GM12878 (cell line): Measurements from ENCODE around the gene UQCC2. TPM values are rescaled to one million over a fixed set of nuclear protein-coding genes. Genes with fewer than 3 reads are reported as not detected.

ENCODE experiments used
- ATAC-seq: fragments of 200-7000 bp; cut with Tn5 transposase; 3 replicates; pipeline ENCODE4 v1.9.1; 2020; ENCODE audit warnings: mild to moderate bottlenecking, moderate library complexity
- BruUV-seq: library from RNA; stranded (reverse); fragments of 400-500 nt; replicated peaks from 2 replicates; lab custom pipeline; 2021; lab: Mats Ljungman, UMichigan
- CTCF ChIA-PET: fragments of 300-600 bp; sonication (Branson Sonifier 250); formaldehyde crosslinking; extraction: SDS; loops from one replicate; lab custom pipeline; 2021; ENCODE audit warnings: inconsistent platforms; lab: Yijun Ruan, JAX
- POLR2A ChIA-PET: fragments of 350-600 bp; formaldehyde crosslinking; extraction: SDS; loops from one replicate; lab custom pipeline; 2021; ENCODE audit warnings: inconsistent platforms; lab: Charles Lee
- RAD21 ChIA-PET: fragments of 300-600 bp; sonication (Branson Sonifier 250); formaldehyde crosslinking; loops from one replicate; lab custom pipeline; 2023; ENCODE audit warnings: antibody characterized with exemption; ENCODE audit not compliant: unreplicated experiment; lab: Charles Lee
- SMC1A ChIA-PET: fragments of 300-600 bp; sonication (Branson Sonifier 250); formaldehyde crosslinking; loops from one replicate; lab custom pipeline; 2023; ENCODE audit not compliant: unreplicated experiment, uncharacterized antibody; lab: Charles Lee
- DNase-seq: peaks from one replicate; pipeline ENCODE4 v3.0.0-alpha.2; 2011; ENCODE audit warnings: low read depth, low spot score
- FAIRE-seq: peaks from 3 replicates; lab custom pipeline; 2011; peaks lifted over from hg19 to GRCh38; lab: Jason Lieb, UNC
- H2AFZ ChIP-seq: 2 replicates; pipeline ENCODE4 v1.6.0; 2011; ENCODE audit warnings: low read depth, low read length, control low read depth; ENCODE audit not compliant: control insufficient read depth
- H3K27ac ChIP-seq: 2 replicates; pipeline ENCODE4 v1.5.1; 2011; ENCODE audit warnings: control low read depth; ENCODE audit not compliant: control insufficient read depth, insufficient read depth
- H3K27me3 ChIP-seq, 2 experiments: replicated peaks in 1 of 2; 2 replicates each; pipeline versions ENCODE4 v1.6.0 to v1.6.1; 2011; ENCODE audit warnings: low read length in 1 of 2; ENCODE audit not compliant: control insufficient read depth in 2 of 2, insufficient read depth in 2 of 2
- H3K36me3 ChIP-seq, 2 experiments: 2 replicates each; pipeline ENCODE4 v1.5.1; 2011; ENCODE audit warnings: low read length in 1 of 2; ENCODE audit not compliant: control insufficient read depth in 2 of 2, insufficient read depth in 2 of 2
- H3K4me1 ChIP-seq: 2 replicates; pipeline ENCODE4 v1.6.1; 2011; ENCODE audit warnings: mild to moderate bottlenecking, low read length, moderate library complexity, mixed read lengths; ENCODE audit not compliant: control insufficient read depth, insufficient read depth
- H3K4me2 ChIP-seq: 2 replicates; pipeline ENCODE4 v1.6.0; 2011; ENCODE audit warnings: control low read depth; ENCODE audit not compliant: control insufficient read depth, insufficient read depth
- H3K4me3 ChIP-seq: fragments of 200-600 bp; sonication (generic); 2 replicates; pipeline ENCODE4 v1.5.1; 2016
- H3K79me2 ChIP-seq: 2 replicates; pipeline ENCODE4 v1.6.0; 2011; ENCODE audit warnings: low read length; ENCODE audit not compliant: control insufficient read depth, insufficient read depth
- H3K9ac ChIP-seq: 2 replicates; pipeline ENCODE4 v1.8.0; 2011; ENCODE audit warnings: low read length, control low read depth, mixed read lengths; ENCODE audit not compliant: control insufficient read depth, insufficient read depth
- H3K9me3 ChIP-seq: replicated peaks from 3 replicates; pipeline ENCODE4 v1.5.1; 2011; ENCODE audit warnings: mild to moderate bottlenecking, low read length; ENCODE audit not compliant: control insufficient read depth, insufficient read depth
- H4K20me1 ChIP-seq: 2 replicates; pipeline ENCODE4 v1.6.0; 2011; ENCODE audit not compliant: control insufficient read depth, insufficient read depth
- ASH2L ChIP-seq: fragments of 300-600, 200-600 bp; sonication (generic); IDR thresholded peaks from 2 replicates; pipeline ENCODE4 v1.6.1; 2017; ENCODE audit warnings: low read depth, mild to moderate bottlenecking, borderline replicate concordance
- ATF3 ChIP-seq: IDR thresholded peaks from 2 replicates; pipeline ENCODE4 v1.6.1; 2011; ENCODE audit warnings: low read depth, mild to moderate bottlenecking, low read length, moderate library complexity, borderline replicate concordance; ENCODE audit errors: extremely low read depth
- ETV6 ChIP-seq, 2 experiments: fragments of 450-650 bp in 1 of 2; IDR thresholded peaks in 1 of 2; conservative IDR thresholded peaks in 1 of 2; 2 replicates each; pipeline ENCODE4 v1.6.1; 2014; ENCODE audit warnings: antibody characterized with exemption in 1 of 2, borderline replicate concordance in 1 of 2, low read depth in 1 of 2, mild to moderate bottlenecking in 1 of 2, moderate library complexity in 1 of 2
- JUNB ChIP-seq: IDR thresholded peaks from 2 replicates; pipeline ENCODE4 v1.6.1; 2016; ENCODE audit warnings: antibody characterized with exemption, mild to moderate bottlenecking
- MEF2A ChIP-seq: IDR thresholded peaks from 2 replicates; pipeline ENCODE4 v1.6.1; 2011; ENCODE audit warnings: low read depth, mild to moderate bottlenecking, low read length, moderate library complexity; ENCODE audit not compliant: insufficient read depth
- MTA2 ChIP-seq: fragments of 450-650 bp; IDR thresholded peaks from 2 replicates; pipeline ENCODE4 v1.6.1; 2016; ENCODE audit warnings: low read depth, mild to moderate bottlenecking, moderate library complexity
- MTA3 ChIP-seq: IDR thresholded peaks from 2 replicates; pipeline ENCODE4 v1.6.1; 2012; ENCODE audit warnings: low read length, inconsistent platforms, borderline replicate concordance
- RAD21 ChIP-seq: IDR thresholded peaks from 2 replicates; pipeline ENCODE4 v1.6.1; 2011; ENCODE audit warnings: mild to moderate bottlenecking, low read depth, low read length, moderate library complexity; ENCODE audit not compliant: insufficient read depth
- RAD51 ChIP-seq: fragments of 450-650 bp; IDR thresholded peaks from 2 replicates; pipeline ENCODE4 v1.6.1; 2016; ENCODE audit warnings: moderate library complexity, mild to moderate bottlenecking, inconsistent platforms
- SIX5 ChIP-seq: IDR thresholded peaks from 2 replicates; pipeline ENCODE4 v1.6.1; 2011; ENCODE audit warnings: mild to moderate bottlenecking, low read depth, low read length, moderate library complexity; ENCODE audit not compliant: severe bottlenecking
- SUPT20H ChIP-seq: IDR thresholded peaks from 2 replicates; pipeline ENCODE4 v1.6.1; 2011; ENCODE audit warnings: low read depth, mild to moderate bottlenecking, low read length, moderate library complexity, borderline replicate concordance; ENCODE audit not compliant: control insufficient read depth
- ZBTB11 ChIP-seq: fragments of 450-650 bp; formaldehyde crosslinking; IDR thresholded peaks from 2 replicates; pipeline ENCODE4 v1.5.0; 2022; ENCODE audit warnings: mild to moderate bottlenecking, missing genetic modification characterization
- WGBS: methylation state at CpG from one replicate; pipeline ENCODE4 v1.1.6; 2016; ENCODE audit warnings: low lambda C conversion rate; ENCODE audit not compliant: insufficient replicate concordance, insufficient coverage; ENCODE audit errors: missing lambda C conversion rate; 5-methylcytosine and 5-hydroxymethylcytosine counted together
- in situ Hi-C: fragments of 300-500 bp; cut with MboI; formaldehyde crosslinking; loops from 9 replicates; pipeline ENCODE4 v1.14.3; 2018; ENCODE audit warnings: mixed read lengths
- intact Hi-C: fragments of 100-400 bp; cut with micrococcal nuclease; formaldehyde crosslinking; loops from one replicate; pipeline ENCODE4 v1.14.2; 2022; ENCODE audit not compliant: unreplicated experiment
- polyA plus RNA-seq, 11 experiments: library from polyadenylated mRNA; depleted of rRNA in 4 of 11; unstranded in 6 of 11; stranded (reverse) in 5 of 11; fragments of >200 nt; fragmentation: Nextera tagmentation in 4 of 11; fragmentation: Illumina TruSeq in 1 of 11; extraction: Ambion mirVana in 4 of 11; extraction: Trizol in 1 of 11; gene quantifications; 1 replicate in 1 of 11; 2 replicates in 10 of 11; pipeline versions ENCODE4 v1.2.1 to v1.2.3, GENCODE V29; 2011 to 2016; ENCODE audit warnings: inconsistent platforms in 2 of 11, missing spikeins in 2 of 11, low read depth in 1 of 11
- total RNA-seq, 4 experiments: library from RNA; depleted of rRNA in 3 of 4; stranded (reverse); fragments of >200 nt in 3 of 4; fragmentation: Illumina TruSeq in 1 of 4; extraction: Trizol in 1 of 4; gene quantifications; 2 replicates each; pipeline versions ENCODE4 v1.2.1 to v1.2.3, GENCODE V29; 2013 to 2021

The UQCC2 gene
- total and polyA plus RNA-seq, 10 of the 15 experiments (the other 5 are each of a cell fraction or from before 2014, with no cell fraction given): 40.6 to 478 (median 71.2) TPM

GRCh38 chr6:33675968-33676367 is 35.5 kb downstream of the UQCC2 start:
- DNase-seq (no peak), FAIRE-seq (no peak), ATAC-seq (no peak)
- WGBS: 91% methylated on average over 7 of the region's 7 CpGs
- SMC1A ChIA-PET: no interaction called here
- H3K4me1 ChIP-seq: no peaks in the 10 kb centered on the region
- no peak overlapping the region for H3K27ac ChIP-seq
- CTCF ChIA-PET: no interaction called here
- H3K27me3 ChIP-seq: no peaks in the 10 kb centered on the region
- intact Hi-C loops: no loop called here
- BruUV-seq: no TSS peak
- POLR2A ChIA-PET: no interaction called here
- TF ChIP-seq SUPT20H (no peak), RAD51 (no peak), ETV6 (conservative IDR thresholded peaks at IDR 0.05 in 1 of 2, IDR thresholded peaks at IDR 0.05 in 1 of 2; ENCODE audit: borderline replicate concordance in 1 of 2, low read depth in 1 of 2) (no peak), JUNB (no peak), SIX5 (no peak), MTA3 (no peak), RAD21 (no peak)
- TF ChIP-seq, all 136 proteins: peak for 0
- RAD21 ChIA-PET: no interaction called here
- no peak overlapping the region for H3K4me3 ChIP-seq
- no peak overlapping the region for H3K9ac ChIP-seq
- H3K36me3 ChIP-seq: peaks cover 13 to 24% of the 10 kb centered on the region in 2 experiments; a peak in 3 of 4 replicates
- H4K20me1 ChIP-seq: no peaks in the 10 kb centered on the region
- in situ Hi-C loops: no loop called here
- H3K4me2 ChIP-seq: no peak overlapping the region
- H3K9me3 ChIP-seq: no peaks in the 10 kb centered on the region
- no peak overlapping the region for H2AFZ ChIP-seq
- H3K79me2 ChIP-seq: no peaks in the 10 kb centered on the region

GRCh38 chr6:33673851-33674250 is 37.6 kb downstream of the UQCC2 start:
- FAIRE-seq (no peak), ATAC-seq (no peak), DNase-seq (no peak)
- no peak overlapping the region for H3K4me2 ChIP-seq
- WGBS: 83% methylated on average over 7 of the region's 7 CpGs
- ChIA-PET RAD21 (no interaction called here), SMC1A (no interaction called here), POLR2A (no interaction called here), CTCF (no interaction called here)
- no peaks in the 10 kb centered on the region for H3K27me3 ChIP-seq
- intact Hi-C loops: no loop called here
- H4K20me1 ChIP-seq: no peaks in the 10 kb centered on the region
- H3K79me2 ChIP-seq: no peaks in the 10 kb centered on the region
- H3K9ac ChIP-seq: no peak overlapping the region
- no peaks in the 10 kb centered on the region for H3K9me3 ChIP-seq
- H3K4me3 ChIP-seq: no peak overlapping the region
- in situ Hi-C loops: no loop called here
- no TSS peak for BruUV-seq
- no peak overlapping the region for H3K27ac ChIP-seq
- H3K36me3 ChIP-seq: peaks cover 19 to 26% of the 10 kb centered on the region in 2 experiments
- H2AFZ ChIP-seq: no peak overlapping the region
- H3K4me1 ChIP-seq: no peaks in the 10 kb centered on the region
- TF ChIP-seq ZBTB11 (CRISPR knock-in tag) (no peak), MTA2 (no peak), SIX5 (no peak), ASH2L (no peak), MEF2A (no peak), ATF3 (no peak)
